Stimulated activated CD4-positive, alpha-beta T cell treated with anti-CD3 and anti-CD28 coated beads, Interleukin-15, amount 100 ng/mL, for 48 hours (primary cell): ENCODE data around the gene JMJD7.

Source experiments
- DNase-seq, 2 donors: peaks; one replicate each; pipeline ENCODE4 v3.0.0-alpha.2; 2020; ENCODE audit warnings: low read depth in 2 of 2

JMJD7 gene

GRCh38 chr15:41881920-41882688, 54.2 kb downstream of the JMJD7 start:
- DNase-seq = no peak

- DNase-seq = no peak
These were observed 55.0 kb downstream of the JMJD7 start for GRCh38 chr15:41882689-41883483.

DNA sequence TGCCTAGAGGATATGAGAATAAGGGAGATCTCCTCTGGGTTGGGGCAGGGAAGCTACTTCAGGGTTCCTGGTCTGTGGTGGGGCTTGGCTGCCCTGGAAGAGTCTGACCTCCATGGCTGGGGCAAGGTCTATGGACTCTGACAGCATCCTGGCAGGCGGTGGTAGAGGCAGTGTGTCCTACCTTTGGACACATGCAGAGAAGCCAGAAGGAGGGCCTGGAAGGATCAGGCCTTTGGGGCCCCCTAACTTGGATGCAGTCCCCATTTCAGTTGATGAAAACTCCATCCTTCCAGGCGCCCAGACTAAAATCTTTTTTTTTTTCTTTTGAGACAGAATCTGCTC, 55.6 kb downstream of the JMJD7 start:
- DNase-seq = no peak

GRCh38 chr15:41884458-41884857, 56.6 kb downstream of the JMJD7 start:
- DNase-seq = no peak

- DNase-seq = no peak
These were observed 57.4 kb downstream of the JMJD7 start for GRCh38 chr15:41885321-41885720.

DNA sequence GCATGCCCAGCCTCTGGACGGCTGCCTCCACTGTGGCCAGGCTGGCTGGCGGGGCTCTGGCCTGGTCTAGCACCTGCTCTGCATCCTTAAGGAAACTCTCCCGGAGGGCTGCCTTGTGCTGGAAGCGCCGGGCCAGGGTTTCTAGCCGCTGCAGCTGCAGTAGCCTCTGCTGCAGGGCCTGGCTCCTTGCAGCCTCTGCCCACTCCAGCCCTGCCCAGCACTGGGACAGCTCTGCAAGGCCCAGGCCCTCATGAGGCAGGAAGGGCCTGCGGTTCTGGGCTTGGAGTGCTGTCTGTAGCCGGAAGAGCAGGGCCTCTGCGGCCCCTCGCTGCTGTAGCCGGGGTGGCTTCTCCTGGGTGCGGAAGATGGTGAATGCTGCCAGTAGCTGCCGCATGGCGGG, 57.9 kb downstream of the JMJD7 start:
- no peak for DNase-seq

- DNase-seq = no peak
These were observed 58.8 kb downstream of the JMJD7 start for GRCh38 chr15:41886741-41887140.

- no peak for DNase-seq
These were observed 59.3 kb downstream of the JMJD7 start for GRCh38 chr15:41887161-41887560.
